PC-3 (cell line): ENCODE measurements around the gene ADGRD1. TPM values are rescaled to one million over a fixed set of nuclear protein-coding genes. Genes with fewer than 3 reads are reported as not detected.

Source experiments
- ATAC-seq: fragments of 200-7000 bp; cut with Tn5 transposase; 2 replicates; pipeline ENCODE4 v1.9.1; 2020; ENCODE audit warnings: mild to moderate bottlenecking, moderate library complexity
- BruUV-seq: library from RNA; stranded (reverse); fragments of 400-500 nt; replicated peaks from 2 replicates; lab custom pipeline; 2021; lab: Mats Ljungman, UMichigan
- CTCF ChIA-PET: fragments of 300-600 bp; sonication (Branson Sonifier 250); formaldehyde crosslinking; loops from one replicate; lab custom pipeline; 2022; ENCODE audit warnings: antibody characterized with exemption; lab: Charles Lee
- POLR2A ChIA-PET: fragments of 300-600 bp; sonication (Branson Sonifier 250); formaldehyde crosslinking; loops from one replicate; lab custom pipeline; 2022; ENCODE audit warnings: antibody characterized with exemption; ENCODE audit not compliant: unreplicated experiment; lab: Charles Lee
- DNase-seq: peaks from one replicate; pipeline ENCODE4 v3.0.0-alpha.2; 2015
- H2AFZ ChIP-seq: fragments of 300-600 bp; sonication (generic); 2 replicates; pipeline ENCODE4 v1.6.0; 2016; ENCODE audit warnings: antibody characterized with exemption, low read length
- H3F3A ChIP-seq: fragments of 300-600 bp; sonication (generic); one replicate; pipeline ENCODE4 v1.6.0; 2017; ENCODE audit warnings: antibody characterized with exemption, low read length, control low read depth, mild to moderate bottlenecking; ENCODE audit not compliant: unreplicated experiment
- H3K27ac ChIP-seq: fragments of 300-600 bp; sonication (generic); 2 replicates; pipeline ENCODE4 v1.5.1; 2016; ENCODE audit warnings: mild to moderate bottlenecking, low read length
- H3K27me3 ChIP-seq: fragments of 300-600 bp; sonication (generic); 2 replicates; pipeline ENCODE4 v1.6.1; 2016; ENCODE audit warnings: low read length, mixed read lengths
- H3K36me3 ChIP-seq: fragments of 300-600 bp; sonication (generic); 2 replicates; pipeline ENCODE4 v1.6.1; 2016; ENCODE audit warnings: low read depth, mixed run types, low read length, mixed read lengths
- H3K4me1 ChIP-seq: fragments of 300-600 bp; sonication (generic); 2 replicates; pipeline ENCODE4 v1.5.1; 2016; ENCODE audit warnings: low read length; ENCODE audit not compliant: insufficient read depth
- H3K4me2 ChIP-seq: fragments of 300-600 bp; sonication (generic); 2 replicates; pipeline ENCODE4 v1.6.0; 2016; ENCODE audit warnings: low read length
- H3K4me3 ChIP-seq: fragments of 300-600 bp; sonication (generic); 2 replicates; pipeline ENCODE4 v1.5.1; 2016; ENCODE audit warnings: mild to moderate bottlenecking, low read length, mixed read lengths
- H3K79me2 ChIP-seq: fragments of 300-600 bp; sonication (generic); 2 replicates; pipeline ENCODE4 v1.6.1; 2017; ENCODE audit warnings: low read length, mixed read lengths
- H3K9ac ChIP-seq: fragments of 300-600 bp; sonication (generic); 2 replicates; pipeline ENCODE4 v1.6.0; 2016; ENCODE audit warnings: mild to moderate bottlenecking, low read length
- H3K9me2 ChIP-seq: fragments of 300-600 bp; sonication (generic); replicated peaks from 2 replicates; pipeline ENCODE4 v1.6.1; 2016; ENCODE audit warnings: mixed run types, low read length, mixed read lengths
- H3K9me3 ChIP-seq: fragments of 300-600 bp; sonication (generic); 2 replicates; pipeline ENCODE4 v1.6.1; 2016; ENCODE audit warnings: low read length, mixed read lengths
- H4K20me1 ChIP-seq: fragments of 300-600 bp; sonication (generic); 2 replicates; pipeline ENCODE4 v1.6.1; 2016; ENCODE audit warnings: low read length, mixed read lengths
- CTCF ChIP-seq: fragments of 300-600 bp; sonication (generic); conservative IDR thresholded peaks from 2 replicates; pipeline ENCODE4 v1.5.1; 2017; ENCODE audit warnings: antibody characterized with exemption, low read depth, mild to moderate bottlenecking, low read length
- EZH2 ChIP-seq: fragments of 300-600 bp; sonication (generic); IDR thresholded peaks from one replicate; pipeline ENCODE4 v1.6.1; 2017; ENCODE audit warnings: antibody characterized with exemption, mild to moderate bottlenecking, low read length; ENCODE audit not compliant: unreplicated experiment
- EZH2phosphoT487 ChIP-seq: fragments of 300-600 bp; sonication (generic); IDR thresholded peaks from 2 replicates; pipeline ENCODE4 v1.6.1; 2018; ENCODE audit warnings: mild to moderate bottlenecking, antibody characterized with exemption, low read length, borderline replicate concordance
- intact Hi-C: fragments of 100-400 bp; cut with micrococcal nuclease; formaldehyde crosslinking; loops from 2 replicates; pipeline ENCODE4 v1.9.0; 2023
- total RNA-seq: library from RNA; depleted of rRNA; stranded (reverse); fragments of >200 nt; gene quantifications from 2 replicates; pipeline ENCODE4 v1.2.3, GENCODE V29; 2014

Gene ADGRD1
- total RNA-seq, 1 experiment from 2014 or later: 0.18 TPM

- H3K79me2 ChIP-seq: no peaks in the 10 kb centered on the region
- BruUV-seq: no TSS peak
- no peak for ATAC-seq
Measured at GRCh38 chr12:130959632-130960031, 5.9 kb downstream of the ADGRD1 start.

GRCh38 chr12:130960058-130960457 is 6.4 kb downstream of the ADGRD1 start:
- Histone ChIP-seq H3K27ac (no peak overlapping the region), H3K27me3 (peaks cover 80% of the 10 kb centered on the region), H2AFZ (no peak overlapping the region), H3K79me2 (no peaks in the 10 kb centered on the region), H4K20me1 (no peaks in the 10 kb centered on the region), H3K9ac (no peak overlapping the region), H3K4me2 (no peak overlapping the region), H3K4me3 (no peak overlapping the region), H3K9me3 (peaks cover 7% of the 10 kb centered on the region; the same call in 1 of the 2 replicates), H3F3A (no peaks in the 10 kb centered on the region), H3K36me3 (no peaks in the 10 kb centered on the region), H3K9me2 (no peaks in the 10 kb centered on the region), H3K4me1 (no peaks in the 10 kb centered on the region)
- no TSS peak for BruUV-seq
- intact Hi-C loops: no loop called here
- no peak for DNase-seq
- ChIA-PET CTCF (no interaction called here), POLR2A (no interaction called here)
- TF ChIP-seq EZH2phosphoT487 (no peak), CTCF (no peak), EZH2 (no peak)
- ATAC-seq: no peak

More at GRCh38 chr12:130959632-130960031, 5.9 kb downstream of the ADGRD1 start:
- no peaks in the 10 kb centered on the region for H3K9me2 ChIP-seq
- no peak overlapping the region for H3K27ac ChIP-seq
- no peaks in the 10 kb centered on the region for H4K20me1 ChIP-seq
- no peak for DNase-seq
- no peak overlapping the region for H3K9ac ChIP-seq
- H3K4me1 ChIP-seq: no peaks in the 10 kb centered on the region
- H3F3A ChIP-seq: no peaks in the 10 kb centered on the region
- H3K27me3 ChIP-seq: peaks cover 79% of the 10 kb centered on the region
- TF ChIP-seq CTCF (no peak), EZH2phosphoT487 (no peak), EZH2 (no peak)
- no peak overlapping the region for H3K4me2 ChIP-seq
- no peak overlapping the region for H2AFZ ChIP-seq
- intact Hi-C loops: no loop called here
- H3K9me3 ChIP-seq: peaks cover 7% of the 10 kb centered on the region; the same call in 1 of the 2 replicates
- H3K36me3 ChIP-seq: no peaks in the 10 kb centered on the region
- CTCF ChIA-PET: no interaction called here
- POLR2A ChIA-PET: no interaction called here
- H3K4me3 ChIP-seq: no peak overlapping the region

GRCh38 chr12:130960787-130961186 is 7.1 kb downstream of the ADGRD1 start:
- no peaks in the 10 kb centered on the region for H4K20me1 ChIP-seq
- H3K4me3 ChIP-seq: no peak overlapping the region
- no TSS peak for BruUV-seq
- no peak overlapping the region for H3K9ac ChIP-seq
- intact Hi-C loops: no loop called here
- H3K27ac ChIP-seq: no peak overlapping the region
- ATAC-seq (no peak), DNase-seq (no peak)
- H3K9me2 ChIP-seq: no peaks in the 10 kb centered on the region
- H3F3A ChIP-seq: no peaks in the 10 kb centered on the region
- ChIA-PET CTCF (no interaction called here), POLR2A (no interaction called here)
- H3K9me3 ChIP-seq: peaks cover 7% of the 10 kb centered on the region; the same call in 1 of the 2 replicates
- no peaks in the 10 kb centered on the region for H3K79me2 ChIP-seq
- no peak overlapping the region for H2AFZ ChIP-seq
- no peaks in the 10 kb centered on the region for H3K4me1 ChIP-seq
- H3K36me3 ChIP-seq: no peaks in the 10 kb centered on the region
- H3K4me2 ChIP-seq: no peak overlapping the region
- H3K27me3 ChIP-seq: peaks cover 82% of the 10 kb centered on the region
- TF ChIP-seq EZH2phosphoT487 (no peak), CTCF (no peak), EZH2 (no peak)
